Tibial artery (tissue), 4 donors: Measurements from ENCODE around the gene MED1.
A peak's percentile ranks its signal among the peaks of the same experiment; 100 is the strongest.

Source experiments
- DNase-seq, 2 donors: peaks; one replicate each; pipeline ENCODE4 v3.0.0-alpha.2; 2019
- H3K27ac ChIP-seq, 2 donors: fragments of 200-600 bp; sonication (generic) in 1 of 2; 1 replicate in 1 of 2; 2 replicates in 1 of 2; pipeline ENCODE4 v1.5.1; 2018 to 2019; ENCODE audit warnings: mild to moderate bottlenecking in 1 of 2
- H3K27me3 ChIP-seq, 2 donors: fragments of 200-600 bp; sonication (generic) in 1 of 2; one replicate each; pipeline versions ENCODE4 v1.5.1 to v1.6.0; 2016 to 2019
- H3K36me3 ChIP-seq, 3 donors: fragments of 200-600 bp; sonication (generic) in 2 of 3; one replicate each; pipeline ENCODE4 v1.5.1; 2016 to 2019; ENCODE audit warnings: mild to moderate bottlenecking in 2 of 3
- H3K4me1 ChIP-seq, 4 donors: fragments of 200-600 bp; sonication (generic) in 2 of 4; 1 replicate in 3 of 4; 2 replicates in 1 of 4; pipeline ENCODE4 v1.5.1; 2016 to 2019
- H3K4me3 ChIP-seq, 2 donors: fragments of 200-600 bp; sonication (generic) in 1 of 2; 1 replicate in 1 of 2; 2 replicates in 1 of 2; pipeline ENCODE4 v1.5.1; 2018 to 2019; ENCODE audit warnings: mild to moderate bottlenecking in 2 of 2
- H3K9me3 ChIP-seq, 3 donors: fragments of 200-600 bp; sonication (generic) in 1 of 3; one replicate each; pipeline ENCODE4 v1.5.1; 2016 to 2019
- CTCF ChIP-seq, 2 experiments: fragments of 200-600 bp in 1 of 2; fragments of 450-650 bp in 1 of 2; IDR thresholded peaks; one replicate each; pipeline ENCODE4 v1.5.1; 2017 to 2019; ENCODE audit warnings: antibody characterized with exemption in 2 of 2, mild to moderate bottlenecking in 1 of 2, moderate library complexity in 1 of 2
- intact Hi-C: fragments of 100-400 bp; cut with DNase I; formaldehyde crosslinking; loops from one replicate; pipeline ENCODE4 v1.15.0; 2023; ENCODE audit warnings: low total_unique reads

MED1 gene

DNA sequence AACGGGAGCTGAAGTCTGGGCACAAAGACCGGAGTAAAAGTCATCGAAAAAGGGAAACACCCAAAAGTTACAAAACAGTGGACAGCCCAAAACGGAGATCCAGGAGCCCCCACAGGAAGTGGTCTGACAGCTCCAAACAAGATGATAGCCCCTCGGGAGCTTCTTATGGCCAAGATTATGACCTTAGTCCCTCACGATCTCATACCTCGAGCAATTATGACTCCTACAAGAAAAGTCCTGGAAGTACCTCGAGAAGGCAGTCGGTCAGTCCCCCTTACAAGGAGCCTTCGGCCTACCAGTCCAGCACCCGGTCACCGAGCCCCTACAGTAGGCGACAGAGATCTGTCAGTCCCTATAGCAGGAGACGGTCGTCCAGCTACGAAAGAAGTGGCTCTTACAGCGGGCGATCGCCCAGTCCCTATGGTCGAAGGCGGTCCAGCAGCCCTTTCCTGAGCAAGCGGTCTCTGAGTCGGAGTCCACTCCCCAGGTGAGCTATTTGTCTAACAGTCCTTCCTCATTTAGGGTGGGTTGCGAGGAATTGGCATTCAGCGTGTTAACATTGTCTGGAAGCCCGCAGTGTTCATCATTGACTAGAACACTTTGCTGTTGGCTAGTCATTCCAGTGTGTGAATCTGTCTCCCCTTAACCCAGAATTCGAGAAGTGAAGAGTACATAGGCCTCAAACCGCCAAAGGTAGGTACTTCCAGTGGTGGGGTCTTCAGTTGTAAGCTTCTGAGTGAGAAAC, 11.7 kb upstream of the MED1 start:
- peak in 1 of 2 donors; percentile 63 for DNase-seq
- H3K27ac ChIP-seq: peak overlapping the region; percentile 95 to 97
- peaks cover 0 to 37% (median 25%) of the 10 kb centered on the region in 4 donors for H3K4me1 ChIP-seq
- TF ChIP-seq CTCF (IDR thresholded peaks at IDR 0.05): no peak
- no peaks in the 10 kb centered on the region for H3K27me3 ChIP-seq
- H3K9me3 ChIP-seq: no peaks in the 10 kb centered on the region
- intact Hi-C loops: no loop called here
- H3K4me3 ChIP-seq: peak overlapping the region; percentile 74 to 88
- no peaks in the 10 kb centered on the region for H3K36me3 ChIP-seq

GRCh38 chr17:39461926-39462569, 11.0 kb upstream of the MED1 start:
- H3K27ac ChIP-seq: peak overlapping the region; percentile 95 to 97
- no peaks in the 10 kb centered on the region for H3K36me3 ChIP-seq
- H3K4me1 ChIP-seq: peaks cover 0 to 37% (median 25%) of the 10 kb centered on the region in 4 donors
- no peaks in the 10 kb centered on the region for H3K27me3 ChIP-seq
- H3K9me3 ChIP-seq: no peaks in the 10 kb centered on the region
- peak in 1 of 2 donors; percentile 31 for DNase-seq
- intact Hi-C loops: no loop called here
- TF ChIP-seq CTCF (IDR thresholded peaks at IDR 0.05): no peak
- H3K4me3 ChIP-seq: peak overlapping the region; percentile 74 to 88

- Histone ChIP-seq H3K9me3 (no peaks in the 10 kb centered on the region), H3K4me3 (peak within 1 kb of the TSS; percentile 74 to 88), H3K27me3 (no peaks in the 10 kb centered on the region), H3K4me1 (peaks cover 0 to 37% (median 25%) of the 10 kb centered on the region in 4 donors), H3K36me3 (no peaks in the 10 kb centered on the region), H3K27ac (peak within 1 kb of the TSS; percentile 95 to 97)
- DNase-seq: peak; percentile 95 to 98
- no peak for TF ChIP-seq CTCF (IDR thresholded peaks at IDR 0.05)
- intact Hi-C loops: no loop called here
Measured at GRCh38 chr17:39461113-39461925, 10.3 kb upstream of the MED1 start, which contains the start of gene CDK12. CDK12 (plus strand) TSS chr17:39461486; CDS start chr17:39462072, 586 bp downstream.

DNA sequence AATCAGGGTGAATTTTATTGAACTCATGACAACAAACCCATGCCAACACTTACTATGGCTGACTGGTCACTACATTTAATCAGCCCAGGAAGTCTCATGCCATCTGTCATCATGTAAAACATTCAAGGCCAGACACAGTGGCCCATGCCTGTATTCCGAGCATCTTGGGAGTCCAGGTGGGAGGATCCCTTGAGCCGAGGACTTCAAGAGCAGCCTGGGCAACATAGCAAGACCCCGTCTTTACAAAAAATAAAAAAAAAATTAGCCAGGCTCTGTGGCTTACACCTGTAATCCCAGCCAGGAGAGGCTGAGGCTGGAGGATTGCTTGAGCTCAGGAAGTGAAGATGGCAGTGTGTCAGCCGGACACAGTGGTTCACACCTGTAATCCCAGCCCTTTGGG, 4.9 kb upstream of the MED1 start:
- H3K36me3 ChIP-seq: no peaks in the 10 kb centered on the region
- no peak overlapping the region for H3K4me3 ChIP-seq
- no peak for TF ChIP-seq CTCF (IDR thresholded peaks at IDR 0.05)
- peak in 1 of 2 donors; percentile 13 for DNase-seq
- intact Hi-C loops: loop anchor here (10.0 kb wide), 1 partner anchor 51 kb away; the partner anchor contains the start of gene FBXL20
- H3K9me3 ChIP-seq: no peaks in the 10 kb centered on the region
- H3K27ac ChIP-seq: no peak overlapping the region
- no peaks in the 10 kb centered on the region for H3K27me3 ChIP-seq
- peaks cover 0 to 11% (median 7%) of the 10 kb centered on the region in 4 donors for H3K4me1 ChIP-seq

GRCh38 chr17:39450051-39450450, 1.0 kb downstream of the MED1 start:
- intact Hi-C loops: loop anchor here (10.0 kb wide), 1 partner anchor 45 kb away; the partner anchor contains the start of gene FBXL20
- Histone ChIP-seq H3K27me3 (no peaks in the 10 kb centered on the region), H3K4me3 (peak overlapping the region; percentile 73 to 88), H3K9me3 (no peaks in the 10 kb centered on the region), H3K27ac (no peak overlapping the region), H3K4me1 (peaks cover 0 to 29% (median 14%) of the 10 kb centered on the region in 4 donors), H3K36me3 (peaks cover 14 to 34% (median 14%) of the 10 kb centered on the region in 3 donors)
- no peak for TF ChIP-seq CTCF (IDR thresholded peaks at IDR 0.05)
- no peak for DNase-seq
